ENCODE data around the gene LTO1.
A peak's percentile ranks its signal among the peaks of the same experiment; 100 is the strongest.

Gene LTO1

GRCh38 chr11:69677749-69678148, 2.6 kb upstream of the LTO1 start:
- DNase-seq (ENCODE audit: low spot score): no peak

- DNase-seq (ENCODE audit: low spot score): peak; percentile 70
These were observed 777 bp downstream of the LTO1 start for GRCh38 chr11:69674267-69674885.

- DNase-seq (ENCODE audit: low spot score): no peak
These were observed 3.3 kb downstream of the LTO1 start for GRCh38 chr11:69671734-69672465.

- DNase-seq (ENCODE audit: low spot score): peak; percentile 93
These were observed 4.9 kb downstream of the LTO1 start for GRCh38 chr11:69670158-69670845.

- no peak for DNase-seq (ENCODE audit: low spot score)
These were observed 5.7 kb downstream of the LTO1 start for GRCh38 chr11:69669486-69669885.

GRCh38 chr11:69667619-69668604, 7.2 kb downstream of the LTO1 start:
- no peak for DNase-seq (ENCODE audit: low spot score)

GRCh38 chr11:69666752-69667536, 8.2 kb downstream of the LTO1 start:
- no peak for DNase-seq (ENCODE audit: low spot score)

GRCh38 chr11:69666261-69666660, 8.9 kb downstream of the LTO1 start:
- DNase-seq (ENCODE audit: low spot score): no peak

- DNase-seq (ENCODE audit: low spot score): no peak
These were observed 9.5 kb downstream of the LTO1 start for GRCh38 chr11:69665669-69666068.

- no peak for DNase-seq (ENCODE audit: low spot score)
These were observed 10.3 kb downstream of the LTO1 start for GRCh38 chr11:69664901-69665300.

GRCh38 chr11:69664103-69664775, 10.9 kb downstream of the LTO1 start:
- DNase-seq (ENCODE audit: low spot score): no peak

GRCh38 chr11:69663326-69663725, 11.8 kb downstream of the LTO1 start:
- DNase-seq (ENCODE audit: low spot score): no peak

GRCh38 chr11:69662806-69663205, 12.3 kb downstream of the LTO1 start:
- no peak for DNase-seq (ENCODE audit: low spot score)

- no peak for DNase-seq (ENCODE audit: low spot score)
These were observed 13.0 kb downstream of the LTO1 start for GRCh38 chr11:69662021-69662698.

- no peak for DNase-seq (ENCODE audit: low spot score)
These were observed 13.8 kb downstream of the LTO1 start for GRCh38 chr11:69661413-69661715.

- DNase-seq (ENCODE audit: low spot score): no peak
These were observed 15.1 kb downstream of the LTO1 start for GRCh38 chr11:69660001-69660500.

GRCh38 chr11:69659591-69659990, 15.6 kb downstream of the LTO1 start:
- DNase-seq (ENCODE audit: low spot score): no peak

- DNase-seq (ENCODE audit: low spot score): no peak
These were observed 16.3 kb downstream of the LTO1 start for GRCh38 chr11:69658626-69659450.

Measured in GM03348 (cell line).